Fibroblast of skin of back (primary cell): ENCODE data around the gene ZCCHC10.
"Not testable (repeated sequence)": the region's sequence is repeated elsewhere in the genome, so short reads cannot be mapped to it uniquely, and the experiment has no call there.

Experiments used
- DNase-seq: peaks from one replicate; pipeline ENCODE4 v3.0.0-alpha.2; 2013

Gene ZCCHC10

DNA sequence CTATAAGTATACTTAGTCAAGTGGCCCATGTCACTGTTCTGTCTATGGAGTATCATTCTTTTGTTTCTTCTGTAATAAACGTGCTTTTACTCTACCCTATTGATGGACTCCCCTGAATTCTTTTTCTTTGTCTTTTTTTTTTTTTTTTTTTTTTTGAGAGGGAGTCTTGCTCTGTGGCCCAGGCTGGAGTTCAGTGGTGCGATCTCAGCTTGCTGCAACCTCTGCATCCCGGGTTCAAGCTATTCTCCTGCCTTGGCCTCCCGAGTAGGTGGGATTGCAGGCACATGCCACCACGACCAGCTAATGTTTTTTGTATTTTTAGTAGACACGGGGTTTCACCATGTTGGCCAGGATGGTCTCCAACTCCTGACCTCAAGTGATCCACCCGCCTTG is 53.9 kb downstream of the ZCCHC10 start:
- DNase-seq = not testable (repeated sequence)

GRCh38 chr5:132971483-132972435 is 54.6 kb downstream of the ZCCHC10 start:
- DNase-seq = peak; percentile 38

GRCh38 chr5:132965120-132965519 is 61.2 kb downstream of the ZCCHC10 start:
- no peak for DNase-seq

GRCh38 chr5:132963171-132964104 is 62.9 kb downstream of the ZCCHC10 start, which contains the start of gene AFF4:
TSS of gene AFF4 (minus strand) at chr5:132963634. CDS start at chr5:132937189, 26,445 bp downstream.
- DNase-seq = peak; percentile 97

DNA sequence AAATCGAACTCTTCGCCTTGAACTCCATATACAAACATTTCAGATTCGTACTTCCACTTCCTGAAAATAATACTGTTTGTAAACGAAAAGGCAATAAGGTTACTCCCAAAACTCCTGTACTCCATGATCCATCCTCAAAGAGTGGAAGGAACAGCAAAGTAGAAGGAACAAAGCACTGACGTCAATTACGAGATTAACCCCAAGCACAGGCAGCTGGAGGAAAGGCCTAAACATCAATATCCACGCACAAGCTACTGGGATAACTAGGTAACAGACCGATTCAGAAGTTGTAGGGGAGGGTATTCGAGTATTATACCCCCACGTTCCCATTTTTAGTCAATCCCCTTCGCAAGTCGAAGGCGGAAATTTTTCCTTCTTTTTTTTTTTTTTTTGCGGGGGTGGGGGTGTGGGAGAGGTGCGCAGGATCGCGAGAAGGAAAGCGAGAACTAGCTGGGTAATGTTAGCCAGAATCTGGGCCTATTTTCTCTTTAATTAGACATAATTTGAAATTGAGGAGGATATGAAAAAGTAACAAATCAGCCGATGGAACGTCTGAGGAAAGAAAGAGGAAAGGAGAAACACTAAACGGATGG is 63.8 kb downstream of the ZCCHC10 start:
- DNase-seq = peak; percentile 66

DNA sequence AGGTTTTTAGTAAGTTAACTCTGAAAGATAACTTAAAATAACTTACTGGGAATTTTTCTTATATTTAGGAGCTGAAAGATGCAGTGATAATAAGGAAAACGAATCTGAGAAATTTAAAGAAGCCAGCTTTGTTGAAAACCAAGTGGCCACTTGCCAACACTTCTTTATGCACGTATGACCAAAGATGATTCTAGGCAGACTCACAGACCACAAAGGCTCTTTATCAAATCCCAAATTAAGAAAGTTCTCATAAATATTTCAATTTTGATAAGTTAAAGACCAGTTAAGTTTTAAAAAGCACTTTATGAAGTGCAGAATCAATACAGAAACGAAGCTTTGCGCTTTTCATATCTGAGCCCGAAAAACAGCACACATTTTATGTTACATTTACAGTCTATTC is 64.5 kb downstream of the ZCCHC10 start:
- peak; percentile 60 for DNase-seq

- DNase-seq = not testable (repeated sequence)
Observed at GRCh38 chr5:132961123-132961815, 65.1 kb downstream of the ZCCHC10 start.

GRCh38 chr5:132956166-132956799 is 70.1 kb downstream of the ZCCHC10 start:
- DNase-seq = not testable (repeated sequence)

GRCh38 chr5:132953710-132954109 is 72.6 kb downstream of the ZCCHC10 start:
- DNase-seq = no peak

DNA sequence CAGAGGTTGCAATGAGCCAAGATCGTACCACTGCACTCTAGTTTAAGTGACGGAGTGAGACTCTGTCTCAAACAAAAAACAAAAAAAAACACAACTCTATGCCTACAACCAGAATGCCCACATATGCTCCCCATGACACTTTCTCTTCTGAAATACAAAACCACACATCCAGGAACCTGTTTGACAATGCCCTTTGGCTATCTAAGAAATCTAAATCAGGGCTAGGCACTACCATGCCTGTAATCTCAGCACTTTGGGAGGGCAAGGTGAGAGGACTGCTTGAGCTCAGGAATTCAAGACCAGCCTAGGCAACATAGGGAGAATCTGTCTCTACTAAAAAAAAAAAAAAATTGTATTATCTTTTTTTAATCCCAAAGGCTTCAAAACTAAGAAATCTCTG is 73.5 kb downstream of the ZCCHC10 start:
- no peak for DNase-seq

- no peak for DNase-seq
Observed at GRCh38 chr5:132951897-132952296, 74.5 kb downstream of the ZCCHC10 start.

- no peak for DNase-seq
Observed at GRCh38 chr5:132949136-132949535, 77.2 kb downstream of the ZCCHC10 start.

DNA sequence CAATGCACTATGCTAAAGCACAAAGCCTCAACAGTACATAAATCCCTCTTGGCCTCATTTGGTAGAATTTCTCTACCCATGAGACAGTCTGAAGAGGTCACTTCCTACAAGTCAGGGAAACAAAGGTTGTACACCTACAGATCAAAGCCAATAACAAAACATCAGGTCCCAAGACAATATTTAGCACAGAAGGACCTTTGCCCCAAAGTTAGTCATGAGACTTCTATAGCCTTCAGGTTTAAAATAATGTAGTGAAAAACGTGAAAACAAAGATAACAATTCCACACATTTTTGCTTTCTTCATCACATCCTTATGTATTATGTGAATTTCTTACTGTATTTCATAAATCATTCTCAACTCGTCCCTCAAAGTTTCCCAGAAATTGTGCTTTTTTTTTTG is 78.7 kb downstream of the ZCCHC10 start:
- peak; percentile 86 for DNase-seq
